H1 (cell line): ENCODE data around the gene DDX4. TPM values are rescaled to one million over a fixed set of nuclear protein-coding genes. Genes with fewer than 3 reads are reported as not detected.

Experiments used
- BRCA1 ChIP-seq: IDR thresholded peaks from 2 replicates; pipeline ENCODE4 v1.6.1; 2012; ENCODE audit warnings: low read depth, low read length, improper control_type of control experiment
- CBX5 ChIP-seq: fragments of 300-800, 300-1000 bp; sonication (generic); IDR thresholded peaks from 2 replicates; pipeline ENCODE4 v1.7.1; 2016; ENCODE audit warnings: antibody characterized with exemption, low read length, low read depth
- HDAC2 ChIP-seq, 2 experiments: fragments of 300-600 bp in 1 of 2; sonication (generic) in 1 of 2; IDR thresholded peaks; 2 replicates each; pipeline ENCODE4 v1.6.1; 2011 to 2012; ENCODE audit warnings: low read depth in 2 of 2, low read length in 2 of 2, mild to moderate bottlenecking in 2 of 2, moderate library complexity in 2 of 2, borderline replicate concordance in 1 of 2, inconsistent platforms in 1 of 2
- JUN ChIP-seq: IDR thresholded peaks from 2 replicates; pipeline ENCODE4 v1.6.1; 2011; ENCODE audit warnings: low read depth, mild to moderate bottlenecking, improper control_type of control experiment, low read length
- KDM5A ChIP-seq: fragments of 200-600 bp; IDR thresholded peaks from 2 replicates; pipeline ENCODE4 v1.7.1; 2012; ENCODE audit warnings: mild to moderate bottlenecking, low read length, inconsistent platforms, mixed read lengths
- MAFK ChIP-seq: IDR thresholded peaks from 2 replicates; pipeline ENCODE4 v1.6.1; 2012; ENCODE audit warnings: low read depth, mild to moderate bottlenecking, improper control_type of control experiment, low read length
- NANOG ChIP-seq: IDR thresholded peaks from 2 replicates; pipeline ENCODE4 v1.6.1; 2011; ENCODE audit warnings: low read length, low read depth, mild to moderate bottlenecking, inconsistent platforms; ENCODE audit not compliant: insufficient read depth, poor library complexity, severe bottlenecking
- SIN3A ChIP-seq, 2 experiments: IDR thresholded peaks in 1 of 2; conservative IDR thresholded peaks in 1 of 2; 2 replicates each; pipeline ENCODE4 v1.6.1; 2011 to 2012; ENCODE audit warnings: low read length in 2 of 2, improper control_type of control experiment in 1 of 2, low read depth in 1 of 2, mild to moderate bottlenecking in 1 of 2
- TBP ChIP-seq: IDR thresholded peaks from 2 replicates; pipeline ENCODE4 v1.6.1; 2011; ENCODE audit warnings: low read depth, low read length, improper control_type of control experiment
- TCF12 ChIP-seq: IDR thresholded peaks from 2 replicates; pipeline ENCODE4 v1.6.1; 2011; ENCODE audit warnings: low read depth, mild to moderate bottlenecking, low read length
- polyA plus RNA-seq, 7 experiments: library from polyadenylated mRNA; depleted of rRNA in 3 of 7; stranded (reverse) in 5 of 7; unstranded in 2 of 7; fragments of >200 nt in 5 of 7; fragments of 200-250 nt in 2 of 7; gene quantifications; 1 replicate in 5 of 7; 2 replicates in 1 of 7; 4 replicates in 1 of 7; pipeline versions ENCODE4 v1.2.1 to v1.2.3, GENCODE V29; 2011 to 2013; ENCODE audit warnings: missing spikeins in 2 of 7, mixed read lengths in 2 of 7
- total RNA-seq: library from RNA; stranded (reverse); fragmentation: NEBNext Ultra II Directional; extraction: Animal tissue kit (Norgen Biotek cat#: 25700); gene quantifications from 2 replicates; pipeline ENCODE4 v1.2.1, GENCODE V29; 2021
- TF ChIP-seq, protein P1 (sequence below): fragments of 300-600 bp; sonication (generic); IDR thresholded peaks from 2 replicates; pipeline ENCODE4 v1.7.1; 2012; ENCODE audit warnings: low read length, moderate library complexity, mild to moderate bottlenecking, inconsistent platforms; ENCODE audit not compliant: insufficient replicate concordance

The DDX4 gene
- total and polyA plus RNA-seq, 2 of the 8 experiments (the other 6 are each of a cell fraction or from before 2014, with no cell fraction given) = 0.15 TPM; not detected in 1

DNA sequence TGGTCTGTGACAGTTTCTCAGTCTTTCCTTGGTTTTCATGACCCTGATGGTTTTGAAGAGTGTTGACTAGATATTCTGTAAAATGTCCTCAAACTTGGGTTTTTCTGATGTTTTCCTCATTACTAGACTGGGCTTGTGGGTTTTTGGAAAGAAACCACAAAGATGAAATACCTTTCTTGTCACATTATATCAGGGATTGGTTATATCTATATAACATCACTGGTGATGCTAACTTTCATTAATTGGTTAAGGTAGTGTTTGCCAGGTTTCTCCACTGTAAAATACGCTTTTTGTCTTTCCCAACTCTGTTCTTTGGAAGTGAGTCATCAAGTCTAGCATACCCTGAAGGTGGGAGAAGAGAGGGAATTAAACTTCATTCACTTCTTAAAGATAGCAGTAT is 110.0 kb downstream of the DDX4 start (continued):
- TF ChIP-seq, protein P1, sequence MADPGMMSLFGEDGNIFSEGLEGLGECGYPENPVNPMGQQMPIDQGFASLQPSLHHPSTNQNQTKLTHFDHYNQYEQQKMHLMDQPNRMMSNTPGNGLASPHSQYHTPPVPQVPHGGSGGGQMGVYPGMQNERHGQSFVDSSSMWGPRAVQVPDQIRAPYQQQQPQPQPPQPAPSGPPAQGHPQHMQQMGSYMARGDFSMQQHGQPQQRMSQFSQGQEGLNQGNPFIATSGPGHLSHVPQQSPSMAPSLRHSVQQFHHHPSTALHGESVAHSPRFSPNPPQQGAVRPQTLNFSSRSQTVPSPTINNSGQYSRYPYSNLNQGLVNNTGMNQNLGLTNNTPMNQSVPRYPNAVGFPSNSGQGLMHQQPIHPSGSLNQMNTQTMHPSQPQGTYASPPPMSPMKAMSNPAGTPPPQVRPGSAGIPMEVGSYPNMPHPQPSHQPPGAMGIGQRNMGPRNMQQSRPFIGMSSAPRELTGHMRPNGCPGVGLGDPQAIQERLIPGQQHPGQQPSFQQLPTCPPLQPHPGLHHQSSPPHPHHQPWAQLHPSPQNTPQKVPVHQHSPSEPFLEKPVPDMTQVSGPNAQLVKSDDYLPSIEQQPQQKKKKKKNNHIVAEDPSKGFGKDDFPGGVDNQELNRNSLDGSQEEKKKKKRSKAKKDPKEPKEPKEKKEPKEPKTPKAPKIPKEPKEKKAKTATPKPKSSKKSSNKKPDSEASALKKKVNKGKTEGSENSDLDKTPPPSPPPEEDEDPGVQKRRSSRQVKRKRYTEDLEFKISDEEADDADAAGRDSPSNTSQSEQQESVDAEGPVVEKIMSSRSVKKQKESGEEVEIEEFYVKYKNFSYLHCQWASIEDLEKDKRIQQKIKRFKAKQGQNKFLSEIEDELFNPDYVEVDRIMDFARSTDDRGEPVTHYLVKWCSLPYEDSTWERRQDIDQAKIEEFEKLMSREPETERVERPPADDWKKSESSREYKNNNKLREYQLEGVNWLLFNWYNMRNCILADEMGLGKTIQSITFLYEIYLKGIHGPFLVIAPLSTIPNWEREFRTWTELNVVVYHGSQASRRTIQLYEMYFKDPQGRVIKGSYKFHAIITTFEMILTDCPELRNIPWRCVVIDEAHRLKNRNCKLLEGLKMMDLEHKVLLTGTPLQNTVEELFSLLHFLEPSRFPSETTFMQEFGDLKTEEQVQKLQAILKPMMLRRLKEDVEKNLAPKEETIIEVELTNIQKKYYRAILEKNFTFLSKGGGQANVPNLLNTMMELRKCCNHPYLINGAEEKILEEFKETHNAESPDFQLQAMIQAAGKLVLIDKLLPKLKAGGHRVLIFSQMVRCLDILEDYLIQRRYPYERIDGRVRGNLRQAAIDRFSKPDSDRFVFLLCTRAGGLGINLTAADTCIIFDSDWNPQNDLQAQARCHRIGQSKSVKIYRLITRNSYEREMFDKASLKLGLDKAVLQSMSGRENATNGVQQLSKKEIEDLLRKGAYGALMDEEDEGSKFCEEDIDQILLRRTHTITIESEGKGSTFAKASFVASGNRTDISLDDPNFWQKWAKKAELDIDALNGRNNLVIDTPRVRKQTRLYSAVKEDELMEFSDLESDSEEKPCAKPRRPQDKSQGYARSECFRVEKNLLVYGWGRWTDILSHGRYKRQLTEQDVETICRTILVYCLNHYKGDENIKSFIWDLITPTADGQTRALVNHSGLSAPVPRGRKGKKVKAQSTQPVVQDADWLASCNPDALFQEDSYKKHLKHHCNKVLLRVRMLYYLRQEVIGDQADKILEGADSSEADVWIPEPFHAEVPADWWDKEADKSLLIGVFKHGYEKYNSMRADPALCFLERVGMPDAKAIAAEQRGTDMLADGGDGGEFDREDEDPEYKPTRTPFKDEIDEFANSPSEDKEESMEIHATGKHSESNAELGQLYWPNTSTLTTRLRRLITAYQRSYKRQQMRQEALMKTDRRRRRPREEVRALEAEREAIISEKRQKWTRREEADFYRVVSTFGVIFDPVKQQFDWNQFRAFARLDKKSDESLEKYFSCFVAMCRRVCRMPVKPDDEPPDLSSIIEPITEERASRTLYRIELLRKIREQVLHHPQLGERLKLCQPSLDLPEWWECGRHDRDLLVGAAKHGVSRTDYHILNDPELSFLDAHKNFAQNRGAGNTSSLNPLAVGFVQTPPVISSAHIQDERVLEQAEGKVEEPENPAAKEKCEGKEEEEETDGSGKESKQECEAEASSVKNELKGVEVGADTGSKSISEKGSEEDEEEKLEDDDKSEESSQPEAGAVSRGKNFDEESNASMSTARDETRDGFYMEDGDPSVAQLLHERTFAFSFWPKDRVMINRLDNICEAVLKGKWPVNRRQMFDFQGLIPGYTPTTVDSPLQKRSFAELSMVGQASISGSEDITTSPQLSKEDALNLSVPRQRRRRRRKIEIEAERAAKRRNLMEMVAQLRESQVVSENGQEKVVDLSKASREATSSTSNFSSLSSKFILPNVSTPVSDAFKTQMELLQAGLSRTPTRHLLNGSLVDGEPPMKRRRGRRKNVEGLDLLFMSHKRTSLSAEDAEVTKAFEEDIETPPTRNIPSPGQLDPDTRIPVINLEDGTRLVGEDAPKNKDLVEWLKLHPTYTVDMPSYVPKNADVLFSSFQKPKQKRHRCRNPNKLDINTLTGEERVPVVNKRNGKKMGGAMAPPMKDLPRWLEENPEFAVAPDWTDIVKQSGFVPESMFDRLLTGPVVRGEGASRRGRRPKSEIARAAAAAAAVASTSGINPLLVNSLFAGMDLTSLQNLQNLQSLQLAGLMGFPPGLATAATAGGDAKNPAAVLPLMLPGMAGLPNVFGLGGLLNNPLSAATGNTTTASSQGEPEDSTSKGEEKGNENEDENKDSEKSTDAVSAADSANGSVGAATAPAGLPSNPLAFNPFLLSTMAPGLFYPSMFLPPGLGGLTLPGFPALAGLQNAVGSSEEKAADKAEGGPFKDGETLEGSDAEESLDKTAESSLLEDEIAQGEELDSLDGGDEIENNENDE = no peak
- TF ChIP-seq KDM5A = no peak
- no peak for TF ChIP-seq BRCA1
- TF ChIP-seq TCF12 = no peak
- TF ChIP-seq TBP = no peak
- TF ChIP-seq NANOG = no peak
- no peak for TF ChIP-seq MAFK
- no peak for TF ChIP-seq HDAC2 (IDR thresholded peaks at IDR 0.05; ENCODE audit: borderline replicate concordance in 1 of 2, low read depth in 2 of 2, low read length in 2 of 2)
- TF ChIP-seq SIN3A (conservative IDR thresholded peaks at IDR 0.05 in 1 of 2, IDR thresholded peaks at IDR 0.05 in 1 of 2; ENCODE audit: low read depth in 1 of 2, low read length in 2 of 2) = no peak
- TF ChIP-seq JUN = no peak
- TF ChIP-seq CBX5 = no peak
